Activated T-cell treated with anti-CD3 and anti-CD28 coated beads, Interleukin-2, amount 50 U/mL, for 72 hours (primary cell): ENCODE measurements around the gene GTF3C1. TPM values are rescaled to one million over a fixed set of nuclear protein-coding genes. Genes with fewer than 3 reads are reported as not detected.
A peak's percentile ranks its signal among the peaks of the same experiment; 100 is the strongest.

Experiments used
- ATAC-seq, 2 donors: fragments of 150-1000 bp; cut with Tn5 transposase; replicated peaks in 1 of 2; 2 replicates each; pipeline ENCODE4 v1.10.0; 2021; ENCODE audit warnings: moderate library complexity in 2 of 2, mild to moderate bottlenecking in 1 of 2
- DNase-seq, 2 donors: peaks; one replicate each; pipeline ENCODE4 v3.0.0; 2021 to 2022; ENCODE audit warnings: mixed read lengths in 1 of 2
- H3K27ac Mint-ChIP-seq: one replicate; pipeline ENCODE4 v1.8.0; 2022; ENCODE audit warnings: mild to moderate bottlenecking, moderate library complexity, mixed read lengths
- H3K27me3 Mint-ChIP-seq: one replicate; pipeline ENCODE4 v1.8.0; 2022; ENCODE audit warnings: low read depth, mixed read lengths
- H3K36me3 Mint-ChIP-seq, 2 donors: one replicate each; pipeline ENCODE4 v1.8.0; 2022; ENCODE audit warnings: mixed read lengths in 2 of 2, mild to moderate bottlenecking in 1 of 2; ENCODE audit not compliant: insufficient read depth in 2 of 2
- H3K4me1 Mint-ChIP-seq: one replicate; pipeline ENCODE4 v1.8.0; 2022; ENCODE audit warnings: low read depth, mixed read lengths
- H3K4me3 Mint-ChIP-seq, 2 donors: one replicate each; pipeline ENCODE4 v1.8.0; 2022; ENCODE audit warnings: mild to moderate bottlenecking in 2 of 2, mixed read lengths in 2 of 2, moderate library complexity in 2 of 2
- H3K9me3 Mint-ChIP-seq, 2 donors: one replicate each; pipeline ENCODE4 v1.8.0; 2022; ENCODE audit warnings: mixed read lengths in 2 of 2
- total RNA-seq, 2 donors: library from RNA; stranded (reverse); gene quantifications; one replicate each; pipeline ENCODE4 v1.2.3, GENCODE V29; 2022

The GTF3C1 gene
- total RNA-seq, 2 donors from 2014 or later, result 49.6 to 61.1 TPM

DNA sequence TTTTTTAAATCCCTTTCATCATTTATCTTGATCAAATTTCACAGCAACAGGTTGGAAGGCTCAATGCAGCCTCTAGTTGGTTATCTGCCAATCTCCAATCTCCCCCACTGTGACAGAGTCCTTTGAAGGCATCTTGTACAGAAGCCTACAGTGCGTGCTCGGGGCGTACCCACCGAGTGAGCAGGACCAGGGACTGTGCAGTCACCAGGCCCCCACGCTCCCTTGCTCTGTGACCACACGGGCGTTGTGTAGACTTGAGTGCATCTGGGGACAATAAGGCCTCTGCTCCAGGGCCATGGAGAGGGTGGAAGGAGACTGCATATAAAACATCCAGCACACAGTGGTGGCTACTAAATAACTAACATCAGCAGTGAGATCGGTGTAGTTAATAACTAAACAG, 63.4 kb downstream of the GTF3C1 start:
- Mint-ChIP-seq H3K9me3 (no peaks in the 10 kb centered on the region), H3K4me3 (no peak overlapping the region), H3K27ac (no peak overlapping the region), H3K4me1 (no peaks in the 10 kb centered on the region), H3K27me3 (no peaks in the 10 kb centered on the region), H3K36me3 (peaks cover 5 to 23% of the 10 kb centered on the region in 2 donors)
- DNase-seq (no peak), ATAC-seq (no peak)

DNA sequence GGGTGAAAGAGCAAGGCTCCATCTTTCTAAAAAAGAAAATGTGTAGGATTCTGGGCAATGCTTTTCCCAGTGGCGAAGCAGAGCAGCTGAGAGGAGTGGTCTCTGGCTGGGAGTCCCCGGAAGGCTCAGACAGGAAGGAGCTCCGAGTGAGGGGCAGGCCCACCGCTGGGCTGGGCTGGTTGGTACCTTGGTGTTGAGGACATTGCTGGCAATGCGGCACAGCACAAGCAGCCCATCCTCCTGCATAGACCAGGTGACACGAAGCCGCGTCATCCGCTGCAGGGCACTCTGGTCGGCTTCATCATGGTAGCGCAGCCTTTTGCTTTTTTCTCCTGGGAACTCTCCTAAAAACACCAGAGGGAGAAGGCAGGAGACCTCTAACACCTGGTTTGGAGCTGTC, 63.9 kb downstream of the GTF3C1 start:
- H3K4me3 Mint-ChIP-seq, result no peak overlapping the region
- no peaks in the 10 kb centered on the region for H3K27me3 Mint-ChIP-seq
- no peak overlapping the region for H3K27ac Mint-ChIP-seq
- peaks cover 6 to 23% of the 10 kb centered on the region in 2 donors for H3K36me3 Mint-ChIP-seq
- DNase-seq (no peak), ATAC-seq (no peak)
- H3K9me3 Mint-ChIP-seq, result no peaks in the 10 kb centered on the region
- H3K4me1 Mint-ChIP-seq, result no peaks in the 10 kb centered on the region

DNA sequence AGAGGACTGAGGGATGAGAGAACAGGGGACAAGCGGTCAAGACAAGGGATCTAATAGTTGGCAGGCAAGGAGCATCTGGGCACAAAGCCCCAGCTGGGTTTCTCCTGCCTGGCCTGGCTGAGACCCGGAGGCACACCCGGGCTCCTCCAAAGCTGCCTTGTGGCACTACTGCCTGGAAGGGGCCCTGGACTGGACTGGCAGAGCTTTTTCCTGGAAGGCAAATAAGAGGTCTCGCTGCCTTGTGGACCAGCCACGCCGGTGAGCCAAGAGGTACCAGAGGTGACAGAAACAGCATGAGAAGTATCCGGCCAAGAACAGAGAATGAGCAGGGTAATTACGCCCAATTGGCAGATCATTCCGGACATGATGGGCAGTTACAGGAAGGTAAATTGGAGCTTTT, 64.6 kb downstream of the GTF3C1 start:
- DNase-seq (no peak), ATAC-seq (no peak)
- H3K27ac Mint-ChIP-seq, result no peak overlapping the region
- peaks cover 6 to 26% of the 10 kb centered on the region in 2 donors for H3K36me3 Mint-ChIP-seq
- H3K27me3 Mint-ChIP-seq, result no peaks in the 10 kb centered on the region
- H3K4me1 Mint-ChIP-seq, result no peaks in the 10 kb centered on the region
- H3K9me3 Mint-ChIP-seq, result no peaks in the 10 kb centered on the region
- H3K4me3 Mint-ChIP-seq, result no peak overlapping the region

DNA sequence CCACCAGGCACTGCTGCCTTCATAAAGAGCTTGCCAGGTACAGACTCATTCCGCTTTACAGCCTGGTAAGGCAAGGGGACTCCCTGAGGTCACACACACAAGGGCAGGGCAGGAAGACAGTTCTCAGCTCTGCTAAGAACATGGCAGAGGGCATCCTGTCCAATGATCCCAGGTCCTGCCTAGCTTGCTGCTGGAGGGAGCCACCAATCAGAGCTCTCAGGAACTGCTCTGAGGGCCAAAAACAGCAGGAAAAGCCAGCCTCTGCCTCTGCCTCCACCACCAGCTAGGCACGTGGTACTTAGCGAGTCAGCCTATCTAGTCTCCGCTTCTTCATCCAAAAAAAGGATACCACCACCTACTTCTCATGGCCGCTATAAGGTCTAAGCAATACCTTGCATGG, 66.1 kb downstream of the GTF3C1 start:
- Mint-ChIP-seq H3K27me3 (no peaks in the 10 kb centered on the region), H3K9me3 (no peaks in the 10 kb centered on the region), H3K4me1 (no peaks in the 10 kb centered on the region), H3K4me3 (no peak overlapping the region), H3K36me3 (peaks cover 6 to 27% of the 10 kb centered on the region in 2 donors), H3K27ac (no peak overlapping the region)
- DNase-seq, result no peak
- ATAC-seq, result no peak

DNA sequence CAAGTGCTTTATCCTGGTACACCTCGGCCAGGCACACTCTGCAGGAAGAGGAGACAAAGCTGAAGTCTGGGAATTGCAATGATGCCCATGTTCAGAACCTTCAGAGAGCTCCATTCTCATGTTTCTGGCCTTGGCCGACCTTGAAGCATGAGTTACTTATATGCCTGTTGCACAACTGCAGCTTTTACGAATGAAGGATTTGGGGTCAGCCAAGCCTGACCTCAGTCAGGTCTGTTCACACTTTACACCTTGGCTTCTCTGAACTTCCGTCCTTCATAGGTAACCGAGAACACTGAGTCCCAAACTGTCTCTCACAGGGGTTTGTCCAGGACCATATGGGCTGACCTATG, 66.7 kb downstream of the GTF3C1 start:
- H3K9me3 Mint-ChIP-seq, result no peaks in the 10 kb centered on the region
- no peak overlapping the region for H3K4me3 Mint-ChIP-seq
- H3K27me3 Mint-ChIP-seq, result no peaks in the 10 kb centered on the region
- H3K36me3 Mint-ChIP-seq, result peaks cover 6 to 28% of the 10 kb centered on the region in 2 donors
- ATAC-seq (no peak), DNase-seq (no peak)
- H3K4me1 Mint-ChIP-seq, result no peaks in the 10 kb centered on the region
- H3K27ac Mint-ChIP-seq, result no peak overlapping the region

DNA sequence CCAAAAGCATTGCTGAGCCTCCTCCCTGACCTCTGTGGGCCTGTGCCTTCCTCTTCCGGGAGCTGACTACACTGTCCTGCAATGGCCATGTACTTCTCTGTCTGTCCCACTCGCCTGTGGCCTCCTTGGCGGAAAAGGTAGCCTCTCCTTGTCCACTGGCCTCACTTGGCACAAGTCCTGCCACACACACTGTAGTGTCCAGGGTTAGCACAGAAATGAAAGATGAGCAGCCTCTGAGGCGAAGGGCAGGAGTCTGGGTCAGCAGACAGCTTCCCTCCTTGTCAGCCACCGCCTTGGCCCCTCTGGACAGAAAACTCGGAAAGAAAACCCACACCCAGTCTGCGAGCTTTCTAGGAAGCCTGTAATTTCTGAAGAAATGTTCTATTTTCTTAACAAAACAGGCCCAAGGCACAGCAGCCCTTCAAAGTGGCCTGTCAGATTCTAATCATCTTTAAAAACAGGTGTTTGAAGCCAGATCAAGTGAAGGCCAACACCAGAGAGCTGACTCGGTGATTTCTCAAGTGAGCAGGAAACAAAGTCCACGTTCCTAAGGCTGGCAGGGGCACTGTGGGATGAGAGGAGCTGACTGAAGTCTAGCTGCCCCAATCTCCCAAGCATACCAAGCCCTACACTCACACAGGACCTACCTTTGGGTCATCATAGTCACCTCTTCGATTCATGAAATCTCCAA, 67.2 kb downstream of the GTF3C1 start:
- Mint-ChIP-seq H3K9me3 (no peaks in the 10 kb centered on the region), H3K4me3 (no peak overlapping the region), H3K4me1 (no peaks in the 10 kb centered on the region), H3K27ac (peak overlapping the region; percentile 9), H3K36me3 (peaks cover 6 to 29% of the 10 kb centered on the region in 2 donors), H3K27me3 (no peaks in the 10 kb centered on the region)
- DNase-seq, result no peak
- no peak for ATAC-seq

DNA sequence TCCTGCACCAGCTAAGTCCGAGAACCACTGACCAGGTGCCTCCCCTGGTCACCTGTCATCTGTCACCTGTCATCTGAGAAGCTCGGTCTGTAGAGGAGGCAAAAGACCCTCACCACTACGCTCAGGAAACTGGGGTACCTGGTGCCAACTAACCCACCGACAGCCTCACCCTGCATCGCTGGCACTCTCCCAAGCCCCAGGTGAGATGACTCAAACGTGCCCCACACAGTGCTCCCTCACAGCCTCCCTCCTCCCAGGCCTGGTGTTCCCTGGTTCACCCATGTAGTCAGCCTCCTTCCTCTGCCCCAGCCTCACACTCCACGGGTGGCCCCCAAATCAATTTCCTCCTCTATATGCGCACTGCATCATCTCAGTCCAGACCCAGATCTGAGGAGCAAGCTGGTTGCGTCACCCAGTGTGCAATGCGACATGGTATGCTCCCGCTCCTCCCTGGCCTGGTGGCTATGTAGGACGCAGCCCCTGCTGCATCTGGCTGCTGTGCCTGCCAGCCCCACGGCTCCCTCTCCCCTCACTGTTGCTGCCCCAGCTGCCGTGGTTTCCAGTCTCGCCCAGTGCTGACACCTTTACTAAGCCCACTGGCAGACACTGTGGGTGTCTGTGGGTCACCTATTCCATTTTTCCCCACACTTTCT, 68.3 kb downstream of the GTF3C1 start:
- no peak overlapping the region for H3K4me3 Mint-ChIP-seq
- no peaks in the 10 kb centered on the region for H3K4me1 Mint-ChIP-seq
- no peaks in the 10 kb centered on the region for H3K27me3 Mint-ChIP-seq
- H3K36me3 Mint-ChIP-seq, result peaks cover 6 to 32% of the 10 kb centered on the region in 2 donors
- ATAC-seq, result no peak
- H3K9me3 Mint-ChIP-seq, result no peaks in the 10 kb centered on the region
- H3K27ac Mint-ChIP-seq, result no peak overlapping the region
- no peak for DNase-seq

DNA sequence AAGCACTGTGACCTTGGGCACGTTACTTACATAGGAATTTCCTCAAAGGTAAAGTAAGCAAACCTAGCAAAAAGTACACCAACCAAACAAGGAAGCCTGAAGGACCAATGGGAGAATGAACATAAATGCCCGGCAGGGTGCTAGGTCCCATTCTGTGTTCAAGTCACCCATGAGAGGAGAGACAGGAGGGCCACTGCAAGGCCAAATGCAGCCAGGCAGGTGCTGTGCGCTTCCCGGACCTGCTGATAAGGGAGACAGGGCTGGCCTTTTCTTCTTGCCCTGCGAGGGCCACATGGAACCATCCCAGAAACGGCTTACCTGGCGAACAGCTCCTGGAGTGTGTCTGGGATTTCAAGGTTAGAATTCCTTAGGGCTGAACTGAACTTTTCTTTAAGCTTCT, 69.0 kb downstream of the GTF3C1 start:
- DNase-seq (no peak), ATAC-seq (no peak)
- H3K9me3 Mint-ChIP-seq, result no peaks in the 10 kb centered on the region
- no peak overlapping the region for H3K27ac Mint-ChIP-seq
- H3K27me3 Mint-ChIP-seq, result no peaks in the 10 kb centered on the region
- H3K4me1 Mint-ChIP-seq, result no peaks in the 10 kb centered on the region
- peaks cover 6 to 34% of the 10 kb centered on the region in 2 donors for H3K36me3 Mint-ChIP-seq
- H3K4me3 Mint-ChIP-seq, result no peak overlapping the region

DNA sequence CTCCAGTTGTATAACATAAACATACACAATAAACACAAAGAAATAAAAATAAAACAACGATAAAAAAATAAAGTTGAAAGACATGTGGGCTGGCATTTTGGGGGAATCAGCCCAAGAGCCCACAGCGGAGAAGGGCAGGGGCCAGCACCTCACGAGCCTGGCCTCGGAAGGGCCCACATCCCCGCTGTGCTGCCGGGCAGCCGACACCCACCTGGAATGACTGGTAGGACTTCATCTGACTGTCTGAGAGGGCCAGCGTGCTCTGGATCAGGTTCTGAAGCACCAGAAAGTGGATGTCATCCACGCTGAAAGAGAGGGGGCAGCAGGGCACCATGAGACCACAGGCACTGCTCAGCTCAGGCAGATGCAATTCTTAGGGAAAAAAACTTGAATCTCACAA, 73.5 kb downstream of the GTF3C1 start:
- no peak for DNase-seq
- Mint-ChIP-seq H3K27me3 (no peaks in the 10 kb centered on the region), H3K9me3 (no peaks in the 10 kb centered on the region), H3K36me3 (peaks cover 0 to 25% of the 10 kb centered on the region in 2 donors), H3K27ac (no peak overlapping the region), H3K4me3 (no peak overlapping the region), H3K4me1 (no peaks in the 10 kb centered on the region)
- ATAC-seq, result no peak

DNA sequence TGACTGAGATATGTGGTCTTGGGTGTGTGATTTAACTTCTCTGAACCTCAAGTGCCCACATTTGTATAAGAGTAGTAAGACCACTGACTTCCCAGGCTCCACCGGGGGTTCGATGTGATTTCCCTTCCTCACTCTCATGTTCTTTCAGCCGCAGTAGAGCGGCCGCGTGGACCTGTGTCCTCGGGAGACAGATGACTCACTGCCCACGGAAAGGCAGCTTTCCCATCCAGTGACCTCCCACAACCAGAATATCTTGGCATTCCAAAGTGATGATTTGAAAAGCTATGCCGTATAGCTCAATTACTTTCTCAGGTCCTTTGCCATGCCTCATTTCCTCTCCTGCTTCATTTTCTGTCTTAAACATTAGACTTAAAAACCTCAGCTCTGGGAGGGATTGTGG, 74.2 kb downstream of the GTF3C1 start:
- Mint-ChIP-seq H3K9me3 (no peaks in the 10 kb centered on the region), H3K27ac (no peak overlapping the region), H3K27me3 (no peaks in the 10 kb centered on the region), H3K36me3 (peaks cover 0 to 30% of the 10 kb centered on the region in 2 donors), H3K4me3 (no peak overlapping the region), H3K4me1 (no peaks in the 10 kb centered on the region)
- ATAC-seq, result no peak
- DNase-seq, result no peak

DNA sequence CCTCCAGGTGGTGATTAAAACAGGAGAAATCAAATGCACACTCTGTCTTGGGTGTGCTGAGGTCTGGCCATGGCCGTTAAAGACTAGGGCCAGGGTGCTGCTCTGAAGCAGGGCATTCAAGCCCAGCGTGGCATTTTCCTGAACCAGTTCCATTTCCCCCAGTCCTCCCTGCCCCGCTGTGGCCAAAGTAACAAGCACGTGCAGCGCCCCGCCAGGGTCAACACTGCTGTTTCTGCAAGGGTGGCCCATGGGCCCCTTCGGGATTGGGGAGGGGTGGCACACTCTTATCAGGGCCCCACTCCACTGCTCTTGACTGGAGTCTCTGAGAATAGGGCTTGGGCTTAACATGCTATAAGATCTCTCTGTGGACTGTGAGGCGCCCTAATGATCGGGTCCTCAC, 74.8 kb downstream of the GTF3C1 start:
- no peak overlapping the region for H3K4me3 Mint-ChIP-seq
- no peaks in the 10 kb centered on the region for H3K27me3 Mint-ChIP-seq
- H3K9me3 Mint-ChIP-seq, result no peaks in the 10 kb centered on the region
- H3K4me1 Mint-ChIP-seq, result no peaks in the 10 kb centered on the region
- no peak overlapping the region for H3K27ac Mint-ChIP-seq
- ATAC-seq (no peak), DNase-seq (no peak)
- peaks cover 0 to 29% of the 10 kb centered on the region in 2 donors for H3K36me3 Mint-ChIP-seq

DNA sequence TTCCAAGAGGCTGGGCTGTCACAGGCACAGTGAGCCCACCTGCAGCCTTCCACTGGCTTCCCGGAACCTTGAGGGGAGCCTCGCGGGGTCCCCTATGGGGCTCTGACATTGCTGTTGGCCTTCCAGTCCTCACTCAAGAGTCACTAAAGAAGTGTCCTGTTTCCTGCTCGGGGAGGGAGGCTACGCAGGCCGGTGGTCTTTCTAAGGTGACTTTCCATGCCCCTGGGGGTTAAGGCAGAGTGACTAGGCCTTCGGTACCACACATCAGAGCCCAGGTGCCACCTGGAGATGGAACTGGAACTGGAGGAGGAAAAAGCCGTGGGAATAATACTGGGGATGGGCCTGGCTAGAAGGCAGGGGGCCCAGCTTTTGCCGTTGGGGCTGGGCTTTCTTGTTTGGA, 75.7 kb downstream of the GTF3C1 start:
- Mint-ChIP-seq H3K4me3 (no peak overlapping the region), H3K27ac (no peak overlapping the region), H3K9me3 (no peaks in the 10 kb centered on the region), H3K27me3 (no peaks in the 10 kb centered on the region), H3K4me1 (no peaks in the 10 kb centered on the region), H3K36me3 (peaks cover 0 to 31% of the 10 kb centered on the region in 2 donors)
- DNase-seq (no peak), ATAC-seq (no peak)

DNA sequence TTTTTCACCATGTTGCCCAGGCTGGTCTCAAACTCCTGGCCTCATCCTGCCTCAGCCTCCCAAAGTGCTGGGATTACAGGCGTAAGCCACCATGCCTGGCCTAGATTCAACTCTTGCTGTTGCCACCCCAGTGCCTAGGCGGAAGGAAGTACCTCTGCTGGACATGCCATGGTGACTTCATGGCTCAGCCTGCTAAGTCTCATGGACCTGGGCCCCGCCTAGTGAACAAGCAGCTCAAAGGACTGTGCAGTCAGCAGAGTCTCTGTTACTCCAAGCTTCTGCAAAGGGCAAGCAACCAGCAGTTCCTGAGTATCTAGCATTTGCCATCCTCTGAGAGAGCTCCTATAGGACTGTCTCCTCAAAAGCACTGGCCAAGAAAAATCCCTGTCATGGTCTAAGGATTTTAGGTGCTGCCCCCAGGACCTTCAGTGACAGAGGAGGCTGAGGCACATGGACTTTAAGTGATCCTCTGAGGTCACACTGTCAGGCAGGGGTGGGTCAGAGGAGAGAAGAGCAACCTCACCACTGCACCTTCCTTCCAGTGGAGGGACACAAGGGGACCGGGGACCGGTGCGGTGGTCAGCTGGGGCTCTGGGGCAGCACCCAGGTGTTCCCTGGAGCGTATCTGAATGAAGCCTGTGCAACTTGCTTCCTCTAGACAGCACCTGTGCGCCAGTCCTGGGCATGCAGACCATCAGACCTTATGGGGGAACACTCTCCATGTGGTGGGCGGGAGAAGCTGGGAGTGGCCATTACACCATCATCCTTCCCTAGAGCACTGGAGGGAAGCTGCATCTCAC, 76.4 kb downstream of the GTF3C1 start:
- peaks cover 0 to 31% of the 10 kb centered on the region in 2 donors for H3K36me3 Mint-ChIP-seq

More for the DNA sequence above, 76.4 kb downstream of the GTF3C1 start:
- H3K9me3 Mint-ChIP-seq, result no peaks in the 10 kb centered on the region
- no peak for ATAC-seq
- DNase-seq, result no peak
- no peak overlapping the region for H3K27ac Mint-ChIP-seq
- no peak overlapping the region for H3K4me3 Mint-ChIP-seq
- H3K27me3 Mint-ChIP-seq, result no peaks in the 10 kb centered on the region
- no peaks in the 10 kb centered on the region for H3K4me1 Mint-ChIP-seq
